Sigmoid colon (tissue), 4 donors: ENCODE results near the gene ACBD3.

Experiments
- EP300 ChIP-seq, 4 donors: sonication (generic); formaldehyde crosslinking; IDR thresholded peaks; one replicate each; pipeline ENCODE4 v1.6.1; 2017; ENCODE audit warnings: antibody characterized with exemption in 4 of 4
- POLR2A ChIP-seq, 2 donors: fragments of 450-650 bp; IDR thresholded peaks; one replicate each; pipeline ENCODE4 v1.6.1; 2016; ENCODE audit warnings: antibody characterized with exemption in 2 of 2, mild to moderate bottlenecking in 2 of 2, moderate library complexity in 2 of 2
- POLR2AphosphoS5 ChIP-seq, 4 donors: sonication (generic); formaldehyde crosslinking; IDR thresholded peaks; one replicate each; pipeline ENCODE4 v1.6.1; 2017; ENCODE audit warnings: antibody characterized with exemption in 4 of 4
- TF ChIP-seq, protein P1 (sequence below), 4 experiments: fragments of 450-650 bp in 3 of 4; fragments of 200-600 bp in 1 of 4; IDR thresholded peaks; one replicate each; pipeline ENCODE4 v1.5.1; 2016 to 2019; ENCODE audit warnings: antibody characterized with exemption in 4 of 4, mild to moderate bottlenecking in 3 of 4, moderate library complexity in 2 of 4

DNA sequence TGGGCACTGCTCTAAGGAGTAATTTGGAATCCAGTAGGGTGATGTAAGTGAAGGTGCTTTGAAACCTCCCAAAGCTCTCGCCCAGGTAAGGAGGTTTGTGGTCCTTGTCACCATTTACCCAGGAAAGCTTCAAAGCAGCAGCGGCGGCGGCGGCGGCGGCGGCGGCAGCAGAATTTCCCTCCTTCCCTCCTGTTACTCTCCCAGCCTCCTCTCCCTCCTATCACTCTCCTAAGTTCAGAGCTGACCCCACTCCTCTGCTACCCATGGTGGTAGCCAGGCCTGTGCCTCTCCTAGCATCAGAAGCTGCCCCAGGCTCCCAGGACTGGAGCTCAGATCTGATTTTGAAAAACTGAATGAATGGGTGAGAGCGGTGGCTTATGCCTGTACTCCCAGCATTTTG lies 60.7 kb downstream of the ACBD3 start:
- TF ChIP-seq, protein P1, sequence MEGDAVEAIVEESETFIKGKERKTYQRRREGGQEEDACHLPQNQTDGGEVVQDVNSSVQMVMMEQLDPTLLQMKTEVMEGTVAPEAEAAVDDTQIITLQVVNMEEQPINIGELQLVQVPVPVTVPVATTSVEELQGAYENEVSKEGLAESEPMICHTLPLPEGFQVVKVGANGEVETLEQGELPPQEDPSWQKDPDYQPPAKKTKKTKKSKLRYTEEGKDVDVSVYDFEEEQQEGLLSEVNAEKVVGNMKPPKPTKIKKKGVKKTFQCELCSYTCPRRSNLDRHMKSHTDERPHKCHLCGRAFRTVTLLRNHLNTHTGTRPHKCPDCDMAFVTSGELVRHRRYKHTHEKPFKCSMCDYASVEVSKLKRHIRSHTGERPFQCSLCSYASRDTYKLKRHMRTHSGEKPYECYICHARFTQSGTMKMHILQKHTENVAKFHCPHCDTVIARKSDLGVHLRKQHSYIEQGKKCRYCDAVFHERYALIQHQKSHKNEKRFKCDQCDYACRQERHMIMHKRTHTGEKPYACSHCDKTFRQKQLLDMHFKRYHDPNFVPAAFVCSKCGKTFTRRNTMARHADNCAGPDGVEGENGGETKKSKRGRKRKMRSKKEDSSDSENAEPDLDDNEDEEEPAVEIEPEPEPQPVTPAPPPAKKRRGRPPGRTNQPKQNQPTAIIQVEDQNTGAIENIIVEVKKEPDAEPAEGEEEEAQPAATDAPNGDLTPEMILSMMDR (IDR thresholded peaks at IDR 0.05), result no peak
- TF ChIP-seq EP300 (IDR thresholded peaks at IDR 0.05) (no peak), POLR2A (IDR thresholded peaks at IDR 0.05) (no peak), POLR2AphosphoS5 (IDR thresholded peaks at IDR 0.05) (no peak)
